Cardiac fibroblast (primary cell): Measurements from ENCODE around the gene NFIB.

Experiments
- DNase-seq, 2 donors: peaks; one replicate each; pipeline versions ENCODE4 v3.0.0 to v3.0.0-alpha.2; 2010; ENCODE audit warnings: low read depth in 2 of 2
- H3K4me3 ChIP-seq, 2 donors: replicated peaks in 1 of 2; 1 replicate in 1 of 2; 2 replicates in 1 of 2; pipeline ENCODE4 v1.5.1; 2011; ENCODE audit warnings: low read depth in 2 of 2, low read length in 2 of 2, mild to moderate bottlenecking in 2 of 2, moderate library complexity in 1 of 2
- CTCF ChIP-seq: IDR thresholded peaks from one replicate; pipeline ENCODE4 v1.5.1; 2011; ENCODE audit warnings: low read depth, mild to moderate bottlenecking, low read length, inconsistent platforms

Gene NFIB

DNA sequence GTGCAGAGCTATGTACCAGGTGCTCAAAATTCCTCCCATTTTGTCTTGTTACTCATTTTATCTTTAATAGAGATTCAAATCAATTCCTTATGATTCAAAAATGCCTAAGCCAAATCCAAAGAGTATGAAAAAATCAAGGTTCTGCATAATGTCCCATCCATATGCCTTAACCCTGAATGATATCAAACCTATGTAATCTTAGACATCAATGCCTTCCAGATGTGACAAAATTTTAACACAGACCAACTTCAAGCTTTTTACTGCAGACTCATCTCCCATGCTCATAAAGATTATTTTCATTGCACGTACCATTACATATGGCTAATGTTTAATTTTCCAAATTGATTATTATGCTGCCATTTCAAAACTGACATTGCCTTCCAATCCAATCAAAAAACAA, 122.4 kb downstream of the NFIB start:
- H3K4me3 ChIP-seq, result no peak overlapping the region
- DNase-seq, result no peak
- no peak for TF ChIP-seq CTCF

- DNase-seq, result no peak
- H3K4me3 ChIP-seq, result no peak overlapping the region
- TF ChIP-seq CTCF, result no peak
Measured at GRCh38 chr9:14190240-14190639, 123.7 kb downstream of the NFIB start.

DNA sequence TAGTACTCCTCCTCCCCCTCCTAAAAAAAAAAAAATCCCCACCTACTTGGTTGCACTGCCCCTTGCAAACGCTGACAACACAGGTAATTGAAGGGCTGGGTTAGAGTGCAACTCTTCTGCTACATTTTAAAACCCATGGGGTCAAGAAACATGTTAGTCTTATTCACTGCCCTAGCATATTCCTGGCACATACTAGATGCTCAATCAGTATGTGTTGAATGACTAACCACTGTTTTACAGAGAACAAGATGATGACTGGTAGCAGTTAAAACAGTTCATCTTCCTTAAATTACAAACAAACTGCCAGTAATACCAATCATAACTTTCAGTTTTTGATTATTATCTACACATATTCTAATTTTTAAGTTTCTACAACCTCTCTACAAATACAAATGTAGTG, 124.4 kb downstream of the NFIB start:
- DNase-seq, result peak in 1 of 2 donors; percentile 59

GRCh38 chr9:14189146-14189545, 124.8 kb downstream of the NFIB start:
- no peak for DNase-seq
- no peak overlapping the region for H3K4me3 ChIP-seq
- TF ChIP-seq CTCF, result no peak

More for the DNA sequence above, 124.4 kb downstream of the NFIB start:
- TF ChIP-seq CTCF, result no peak
- no peak overlapping the region for H3K4me3 ChIP-seq

GRCh38 chr9:14188538-14188937, 125.4 kb downstream of the NFIB start:
- H3K4me3 ChIP-seq, result no peak overlapping the region
- DNase-seq, result no peak
- no peak for TF ChIP-seq CTCF

GRCh38 chr9:14188011-14188410, 125.9 kb downstream of the NFIB start:
- TF ChIP-seq CTCF, result no peak
- no peak for DNase-seq
- H3K4me3 ChIP-seq, result no peak overlapping the region

DNA sequence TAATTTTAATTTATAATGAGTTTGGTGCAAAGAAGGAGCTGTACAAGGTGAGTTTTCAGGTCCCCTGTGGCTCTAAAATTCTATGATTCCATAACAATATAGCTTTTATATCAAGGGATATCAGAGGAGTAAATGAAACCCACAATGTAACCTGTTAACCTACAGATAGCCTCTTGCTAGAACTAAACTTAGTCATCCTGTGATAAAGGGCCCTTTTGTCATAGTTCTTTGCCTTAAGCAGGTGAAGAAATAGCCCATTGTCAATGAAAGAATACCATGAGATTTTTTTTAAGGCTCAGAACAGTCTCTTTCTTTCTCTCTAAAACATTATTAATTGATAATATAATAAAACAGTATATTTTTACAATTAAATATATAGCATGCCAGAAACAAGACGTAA, 127.8 kb downstream of the NFIB start:
- no peak for TF ChIP-seq CTCF

More for the DNA sequence above, 127.8 kb downstream of the NFIB start:
- DNase-seq, result no peak
- no peak overlapping the region for H3K4me3 ChIP-seq
